Renal cortex interstitium (tissue), 11 donors: ENCODE data around the gene SCAPER. TPM values are rescaled to one million over a fixed set of nuclear protein-coding genes. Genes with fewer than 3 reads are reported as not detected.
"Not testable (repeated sequence)": the region's sequence is repeated elsewhere in the genome, so short reads cannot be mapped to it uniquely, and the experiment has no call there.

Experiments
- DNase-seq, 11 donors: peaks; one replicate each; pipeline ENCODE4 v3.0.0-alpha.2; 2013; ENCODE audit warnings: low read depth in 9 of 11, low spot score in 4 of 11; ENCODE audit errors: extremely low read depth in 1 of 11
- polyA plus RNA-seq, 3 donors: library from polyadenylated mRNA; unstranded; fragments of 120-200 nt; gene quantifications; one replicate each; pipeline ENCODE4 v1.2.1, GENCODE V29; 2013; ENCODE audit not compliant: insufficient read length in 3 of 3

The SCAPER gene
- polyA plus RNA-seq, 3 donors = 23.1 to 27.5 (median 27.1) TPM

DNA sequence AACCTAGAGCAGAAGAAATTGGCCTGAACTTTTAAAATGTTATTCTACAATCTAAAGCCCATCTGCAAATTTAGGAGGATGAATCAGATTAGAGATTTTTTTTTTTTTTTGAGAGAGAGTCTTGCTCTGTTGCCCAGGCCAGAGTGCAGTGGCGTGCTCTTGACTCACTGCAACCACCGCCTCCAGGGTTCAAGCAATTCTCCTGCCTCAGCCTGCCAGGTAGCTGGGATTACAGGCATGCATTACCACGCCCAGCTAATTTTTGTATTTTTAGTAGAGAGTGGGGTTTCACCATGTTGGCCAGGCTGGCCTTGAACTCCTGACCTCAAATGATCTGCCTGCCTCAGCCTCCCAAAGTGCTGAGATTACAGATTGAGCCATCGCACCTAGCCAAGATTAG is 607.2 kb downstream of the SCAPER start:
- not testable (repeated sequence) for DNase-seq

Other genes starting within 250 kb of the SCAPER start
- gene RCN2, start 26.4 kb upstream of the SCAPER start, polyA plus RNA-seq = 100 to 1,000 TPM; 200 to 239 (median 201) TPM
- gene PSTPIP1, start 89.8 kb upstream of the SCAPER start, polyA plus RNA-seq = 1 to 10 TPM; 1.0 to 1.7 (median 1.0) TPM
- gene TSPAN3, start 165.8 kb upstream of the SCAPER start, polyA plus RNA-seq = 100 to 1,000 TPM; 427 to 498 (median 462) TPM